Measurements from ENCODE around the gene ZNF597. TPM values are rescaled to one million over a fixed set of nuclear protein-coding genes. Genes with fewer than 3 reads are reported as not detected.

ZNF597 gene
- total RNA-seq, 2 experiments from 2014 or later = 1.9 to 2.1 TPM

GRCh38 chr16:3400779-3401688 lies 42.3 kb downstream of the ZNF597 start, which contains the start of the genes ZNF174 and ZSCAN32:
Gene ZNF174 (plus strand): TSS chr16:3401215. CDS start chr16:3402005, 790 bp downstream.
Gene ZSCAN32 (minus strand): TSS chr16:3401004. CDS start chr16:3397557, 3,447 bp downstream.
- DNase-seq (ENCODE audit: low spot score) = peak; percentile 100
- peaks cover 56% of the 10 kb centered on the region for H3K79me2 ChIP-seq (ENCODE audit: insufficient read depth, low read depth, low read length)
- peaks cover 59% of the 10 kb centered on the region for H3K36me3 ChIP-seq (ENCODE audit: insufficient read depth, low read length)
- peak within 1 kb of the TSS; percentile 53 for H2AFZ ChIP-seq (ENCODE audit: low read length)
- H3K4me1 ChIP-seq (ENCODE audit: insufficient read depth, low read length, poor library complexity, severe bottlenecking) = peaks cover 36% of the 10 kb centered on the region
- no TSS peak for BruUV-seq (replicated peaks)
- no peaks in the 10 kb centered on the region for H3K9me2 ChIP-seq (ENCODE audit: insufficient read depth, low read length)
- TF ChIP-seq EZH2phosphoT487 (IDR thresholded peaks at IDR 0.05; ENCODE audit: borderline replicate concordance, low read depth, low read length) (no peak), CTCF (conservative IDR thresholded peaks at IDR 0.05; ENCODE audit: low read length) (peak; percentile 31; the same call in 1 of the 2 replicates)
- H3K4me3 ChIP-seq (ENCODE audit: low read depth, low read length, poor library complexity, severe bottlenecking) = peak within 1 kb of the TSS; percentile 76
- ChIA-PET POLR2A (interaction anchor here (0.9 to 2.0 kb wide), 5 partner anchors 8 to 134 kb away, joined by 3 to 5 read pairs (median 3); partner anchors contain the start of gene ZNF263), CTCF (ENCODE audit: unreplicated experiment) (no interaction called here)
- H4K20me1 ChIP-seq (ENCODE audit: insufficient read depth, low read length) = no peaks in the 10 kb centered on the region
- H3K27ac ChIP-seq (ENCODE audit: low read depth, low read length, poor library complexity, severe bottlenecking) = peak within 1 kb of the TSS; percentile 58
- H3K4me2 ChIP-seq (ENCODE audit: low read length) = peak within 1 kb of the TSS; percentile 97
- intact Hi-C loops (cut with micrococcal nuclease; ENCODE audit: unreplicated experiment) = loop anchor here (1.0 to 5.0 kb wide), 4 partner anchors 52 to 119 kb away; partner anchors contain the start of gene CLUAP1
- no peaks in the 10 kb centered on the region for H3K9me3 ChIP-seq (ENCODE audit: low read length)

DNA sequence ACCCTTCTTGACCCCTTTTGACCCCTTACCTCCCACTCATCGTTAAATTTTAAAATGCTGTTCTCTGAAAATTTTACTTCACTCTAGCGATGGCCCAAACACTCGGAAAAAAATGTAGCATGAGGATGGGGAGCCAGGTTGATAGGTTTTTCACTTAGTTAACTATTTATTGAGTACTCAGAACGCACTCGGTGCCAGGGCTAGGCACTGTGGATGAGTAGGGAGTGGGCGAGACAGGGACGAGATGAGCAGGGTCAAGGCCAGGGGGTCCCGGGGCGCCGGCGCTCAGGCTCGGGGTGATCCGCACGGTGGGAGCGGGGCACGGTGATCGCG lies 42.9 kb downstream of the ZNF597 start:
- TSS peak; percentile 82 for BruUV-seq (replicated peaks)
- intact Hi-C loops (cut with micrococcal nuclease; ENCODE audit: unreplicated experiment) = loop anchor here (1.0 to 5.0 kb wide), 4 partner anchors 52 to 118 kb away; partner anchors contain the start of gene CLUAP1
- POLR2A ChIA-PET = interaction anchor here (0.9 to 1.2 kb wide), 4 partner anchors 9 to 133 kb away, joined by 3 to 4 read pairs (median 3); no protein-coding TSS in a partner anchor

More for the DNA sequence above, 42.9 kb downstream of the ZNF597 start:
- Histone ChIP-seq H3K9me2 (ENCODE audit: insufficient read depth, low read length) (no peaks in the 10 kb centered on the region), H3K4me1 (ENCODE audit: insufficient read depth, low read length, poor library complexity, severe bottlenecking) (peaks cover 36% of the 10 kb centered on the region), H3K4me2 (ENCODE audit: low read length) (peak overlapping the region; percentile 76), H4K20me1 (ENCODE audit: insufficient read depth, low read length) (no peaks in the 10 kb centered on the region), H3K27ac (ENCODE audit: low read depth, low read length, poor library complexity, severe bottlenecking) (peak overlapping the region; percentile 31), H3K9me3 (ENCODE audit: low read length) (no peaks in the 10 kb centered on the region), H3K36me3 (ENCODE audit: insufficient read depth, low read length) (peaks cover 59% of the 10 kb centered on the region), H2AFZ (ENCODE audit: low read length) (peak overlapping the region; percentile 51), H3K4me3 (ENCODE audit: low read depth, low read length, poor library complexity, severe bottlenecking) (peak overlapping the region; percentile 76), H3K79me2 (ENCODE audit: insufficient read depth, low read depth, low read length) (peaks cover 56% of the 10 kb centered on the region)
- CTCF ChIA-PET (ENCODE audit: unreplicated experiment) = no interaction called here
- TF ChIP-seq CTCF (conservative IDR thresholded peaks at IDR 0.05; ENCODE audit: low read length) (no peak), EZH2phosphoT487 (IDR thresholded peaks at IDR 0.05; ENCODE audit: borderline replicate concordance, low read depth, low read length) (no peak)
- no peak for DNase-seq (ENCODE audit: low spot score)
